H9 (cell line): ENCODE measurements around the gene TCF7L1. TPM values are rescaled to one million over a fixed set of nuclear protein-coding genes. Genes with fewer than 3 reads are reported as not detected.

ENCODE experiments used
- DNase-seq: peaks from one replicate; pipeline ENCODE4 v3.0.0-alpha.2; 2017
- H2AFZ ChIP-seq: one replicate; pipeline ENCODE4 v1.6.1; 2013; ENCODE audit warnings: mild to moderate bottlenecking, low read length, control low read depth, moderate library complexity
- H2AK5ac ChIP-seq: 2 replicates; pipeline ENCODE4 v1.6.1; 2013; ENCODE audit warnings: low read length, control low read depth, mixed read lengths; ENCODE audit not compliant: insufficient read length
- H2BK120ac ChIP-seq: one replicate; pipeline ENCODE4 v1.6.1; 2013; ENCODE audit warnings: low read depth, mild to moderate bottlenecking, low read length, control low read depth, inconsistent platforms; ENCODE audit not compliant: poor library complexity, severe bottlenecking
- H2BK12ac ChIP-seq: 2 replicates; pipeline ENCODE4 v1.6.1; 2013; ENCODE audit warnings: low read length, control low read depth, mixed read lengths, low read depth; ENCODE audit not compliant: insufficient read length
- H2BK15ac ChIP-seq: 2 replicates; pipeline ENCODE4 v1.6.1; 2013; ENCODE audit warnings: low read depth, low read length, control low read depth
- H2BK20ac ChIP-seq: one replicate; pipeline ENCODE4 v1.6.1; 2013; ENCODE audit warnings: low read depth, mild to moderate bottlenecking, low read length, control low read depth, inconsistent platforms; ENCODE audit not compliant: poor library complexity, severe bottlenecking
- H2BK5ac ChIP-seq: 2 replicates; pipeline ENCODE4 v1.6.1; 2013; ENCODE audit warnings: low read length, control low read depth, mixed read lengths; ENCODE audit not compliant: insufficient read length
- H3K14ac ChIP-seq: 2 replicates; pipeline ENCODE4 v1.6.1; 2013; ENCODE audit warnings: low read length, control low read depth; ENCODE audit not compliant: insufficient read depth
- H3K18ac ChIP-seq: 2 replicates; pipeline ENCODE4 v1.6.1; 2013; ENCODE audit warnings: low read depth, mild to moderate bottlenecking, mixed read lengths, low read length, control low read depth; ENCODE audit not compliant: insufficient read length
- H3K23ac ChIP-seq: 2 replicates; pipeline ENCODE4 v1.6.1; 2013; ENCODE audit warnings: low read length, control low read depth, mixed read lengths, low read depth; ENCODE audit not compliant: insufficient read length
- H3K23me2 ChIP-seq: 2 replicates; pipeline ENCODE4 v1.6.1; 2013; ENCODE audit warnings: low read depth, mild to moderate bottlenecking, mixed read lengths, low read length, control low read depth; ENCODE audit not compliant: insufficient read length, poor library complexity, severe bottlenecking
- H3K27ac ChIP-seq: 2 replicates; pipeline ENCODE4 v1.5.1; 2013; ENCODE audit warnings: low read length, control low read depth, mixed read lengths, low read depth; ENCODE audit not compliant: insufficient read length
- H3K27me3 ChIP-seq: 2 replicates; pipeline ENCODE4 v1.6.1; 2013; ENCODE audit warnings: low read length, control low read depth, inconsistent platforms; ENCODE audit not compliant: insufficient read depth
- H3K4ac ChIP-seq: 2 replicates; pipeline ENCODE4 v1.6.1; 2013; ENCODE audit warnings: low read depth, mild to moderate bottlenecking, control low read depth, inconsistent platforms, low read length, moderate library complexity
- H3K4me1 ChIP-seq: 2 replicates; pipeline ENCODE4 v1.6.1; 2013; ENCODE audit warnings: low read length, control low read depth, inconsistent platforms; ENCODE audit not compliant: insufficient read depth
- H3K4me2 ChIP-seq: 2 replicates; pipeline ENCODE4 v1.6.1; 2013; ENCODE audit warnings: low read length, control low read depth, mixed read lengths; ENCODE audit not compliant: insufficient read length, insufficient read depth
- H3K56ac ChIP-seq: 2 replicates; pipeline ENCODE4 v1.6.1; 2013; ENCODE audit warnings: low read depth, mild to moderate bottlenecking, mixed read lengths, low read length, control low read depth; ENCODE audit not compliant: insufficient read length
- H3K79me1 ChIP-seq: 2 replicates; pipeline ENCODE4 v1.6.1; 2013; ENCODE audit warnings: low read depth, mild to moderate bottlenecking, moderate library complexity, low read length, control low read depth, inconsistent platforms; ENCODE audit not compliant: insufficient read depth, poor library complexity, severe bottlenecking
- H3K79me2 ChIP-seq: 2 replicates; pipeline ENCODE4 v1.6.1; 2013; ENCODE audit warnings: low read length, control low read depth, inconsistent platforms; ENCODE audit not compliant: insufficient read depth
- H3K9ac ChIP-seq: 2 replicates; pipeline ENCODE4 v1.6.1; 2013; ENCODE audit warnings: low read length, control low read depth, mixed read lengths; ENCODE audit not compliant: insufficient read length; ENCODE audit errors: extremely low read depth
- H3K9me3 ChIP-seq: one replicate; pipeline ENCODE4 v1.6.1; 2013; ENCODE audit warnings: low read depth, low read length, inconsistent platforms; ENCODE audit not compliant: control insufficient read depth
- H3T11ph ChIP-seq: one replicate; pipeline ENCODE4 v1.6.1; 2013; ENCODE audit warnings: mild to moderate bottlenecking, low read length, control low read depth, inconsistent platforms
- H4K20me1 ChIP-seq: one replicate; pipeline ENCODE4 v1.6.1; 2013; ENCODE audit not compliant: control insufficient read depth, insufficient read length, insufficient read depth
- H4K5ac ChIP-seq: 2 replicates; pipeline ENCODE4 v1.6.1; 2013; ENCODE audit warnings: low read depth, mild to moderate bottlenecking, mixed read lengths, low read length, control low read depth; ENCODE audit not compliant: insufficient read length
- H4K8ac ChIP-seq: replicated peaks from 2 replicates; pipeline ENCODE4 v1.6.1; 2013; ENCODE audit warnings: low read length, control low read depth, mixed read lengths, low read depth; ENCODE audit not compliant: insufficient read length
- H4K91ac ChIP-seq: 2 replicates; pipeline ENCODE4 v1.6.1; 2013; ENCODE audit warnings: low read depth, mild to moderate bottlenecking, moderate library complexity, mixed read lengths, low read length, control low read depth; ENCODE audit not compliant: insufficient read length
- H3K27ac Mint-ChIP-seq, 3 experiments: 2 replicates in 2 of 3; 3 replicates in 1 of 3; pipeline ENCODE4 v1.8.0; 2020 to 2021; ENCODE audit warnings: mixed read lengths in 3 of 3, mild to moderate bottlenecking in 1 of 3, moderate library complexity in 1 of 3
- H3K27me3 Mint-ChIP-seq: 2 replicates; pipeline ENCODE4 v1.8.0; 2021; ENCODE audit warnings: low read depth, mild to moderate bottlenecking, moderate library complexity, mixed read lengths
- H3K36me3 Mint-ChIP-seq, 3 experiments: 2 replicates in 2 of 3; 3 replicates in 1 of 3; pipeline ENCODE4 v1.8.0; 2020 to 2021; ENCODE audit warnings: low read depth in 3 of 3, mixed read lengths in 3 of 3; ENCODE audit not compliant: insufficient read depth in 1 of 3
- H3K4me1 Mint-ChIP-seq, 2 experiments: 2 replicates each; pipeline ENCODE4 v1.8.0; 2020; ENCODE audit warnings: mixed read lengths in 2 of 2
- H3K4me3 Mint-ChIP-seq, 2 experiments: 2 replicates in 1 of 2; 3 replicates in 1 of 2; pipeline ENCODE4 v1.8.0; 2020 to 2021; ENCODE audit warnings: mild to moderate bottlenecking in 2 of 2, mixed read lengths in 2 of 2, moderate library complexity in 1 of 2
- H3K9me3 Mint-ChIP-seq, 2 experiments: 2 replicates in 1 of 2; 3 replicates in 1 of 2; pipeline ENCODE4 v1.8.0; 2020; ENCODE audit warnings: mild to moderate bottlenecking in 2 of 2, mixed read lengths in 2 of 2, moderate library complexity in 1 of 2
- WGBS: extraction: QIAGEN DNeasy Blood & Tissue Kit; methylation state at CpG from one replicate; pipeline ENCODE4 v1.1.7; 2013; ENCODE audit warnings: missing lambda C conversion rate, low lambda C conversion rate, mixed read lengths; ENCODE audit not compliant: insufficient read length; ENCODE audit errors: extremely low coverage; 5-methylcytosine and 5-hydroxymethylcytosine counted together
- total RNA-seq: library from RNA; stranded (reverse); gene quantifications from 2 replicates; pipeline ENCODE4 v1.2.1, GENCODE V29; 2021
- TF ChIP-seq, protein P1 (sequence below): fragments of 200-600 bp; sonication (generic); conservative IDR thresholded peaks from 3 replicates; pipeline ENCODE4 v1.8.0; 2021; ENCODE audit warnings: antibody characterized with exemption, mild to moderate bottlenecking

The TCF7L1 gene
- total RNA-seq, 1 experiment from 2014 or later: 112 TPM

DNA sequence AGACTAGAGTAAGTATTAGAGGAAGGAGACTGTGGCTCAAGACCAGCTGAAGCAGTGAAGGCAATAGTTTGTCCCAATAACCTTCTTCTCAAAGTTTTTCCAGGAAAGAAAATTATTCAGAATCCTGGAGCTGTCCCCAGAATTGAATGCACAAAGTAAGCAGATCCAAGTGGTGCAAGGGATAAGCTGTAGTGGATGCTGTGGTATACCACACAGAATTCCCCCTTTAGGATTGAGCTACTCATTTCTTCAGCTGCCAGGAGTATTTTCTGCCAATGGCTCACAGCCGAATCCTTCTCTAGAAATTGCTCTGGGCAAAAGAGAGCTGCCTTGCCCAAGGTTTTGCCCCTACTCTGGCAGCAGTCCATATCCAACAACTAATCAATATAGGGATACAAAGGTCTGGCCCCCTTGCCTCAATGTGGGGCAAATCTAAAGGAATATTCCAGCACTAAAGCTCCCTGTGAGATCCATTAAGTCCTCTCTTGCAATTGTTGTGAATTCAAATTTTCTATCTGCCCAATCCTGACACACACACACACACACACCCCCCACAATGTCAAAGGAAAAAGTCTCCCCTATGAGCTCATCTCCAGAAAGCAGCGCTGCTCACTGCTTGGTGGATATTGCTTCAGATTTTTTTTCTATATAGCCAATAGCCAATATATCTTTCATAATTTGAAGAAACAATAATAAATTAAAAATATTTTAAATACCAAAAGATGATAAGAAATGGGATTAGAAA is 18.4 kb upstream of the TCF7L1 start:
- no peak overlapping the region for H2BK15ac ChIP-seq
- no peak overlapping the region for H2BK120ac ChIP-seq
- no peak overlapping the region for H4K5ac ChIP-seq
- no peak overlapping the region for H3K9ac ChIP-seq
- no peak for DNase-seq
- Mint-ChIP-seq H3K9me3 (peaks cover 8 to 13% of the 10 kb centered on the region in 2 experiments; a peak in 4 of 5 replicates), H3K4me1 (peaks cover 7 to 9% of the 10 kb centered on the region in 2 experiments), H3K27me3 (peaks cover 94% of the 10 kb centered on the region), H3K27ac (no peak overlapping the region), H3K4me3 (no peak overlapping the region), H3K36me3 (no peaks in the 10 kb centered on the region; a peak in 1 of 7 replicates)
- no peak overlapping the region for H3K27ac ChIP-seq
- H2BK12ac ChIP-seq: no peak overlapping the region
- no peak overlapping the region for H2BK20ac ChIP-seq
- no peaks in the 10 kb centered on the region for H3K4me1 ChIP-seq
- no peaks in the 10 kb centered on the region for H4K20me1 ChIP-seq
- WGBS: no CpG with 5 or more reads among the region's 2 CpGs
- no peak overlapping the region for H3K14ac ChIP-seq
- H3K79me1 ChIP-seq: no peaks in the 10 kb centered on the region
- H3K4me2 ChIP-seq: no peak overlapping the region
- H3K27me3 ChIP-seq: peaks cover 5% of the 10 kb centered on the region; the same call in 1 of the 2 replicates
- H3K79me2 ChIP-seq: no peaks in the 10 kb centered on the region
- no peak overlapping the region for H3K18ac ChIP-seq
- TF ChIP-seq, protein P1, sequence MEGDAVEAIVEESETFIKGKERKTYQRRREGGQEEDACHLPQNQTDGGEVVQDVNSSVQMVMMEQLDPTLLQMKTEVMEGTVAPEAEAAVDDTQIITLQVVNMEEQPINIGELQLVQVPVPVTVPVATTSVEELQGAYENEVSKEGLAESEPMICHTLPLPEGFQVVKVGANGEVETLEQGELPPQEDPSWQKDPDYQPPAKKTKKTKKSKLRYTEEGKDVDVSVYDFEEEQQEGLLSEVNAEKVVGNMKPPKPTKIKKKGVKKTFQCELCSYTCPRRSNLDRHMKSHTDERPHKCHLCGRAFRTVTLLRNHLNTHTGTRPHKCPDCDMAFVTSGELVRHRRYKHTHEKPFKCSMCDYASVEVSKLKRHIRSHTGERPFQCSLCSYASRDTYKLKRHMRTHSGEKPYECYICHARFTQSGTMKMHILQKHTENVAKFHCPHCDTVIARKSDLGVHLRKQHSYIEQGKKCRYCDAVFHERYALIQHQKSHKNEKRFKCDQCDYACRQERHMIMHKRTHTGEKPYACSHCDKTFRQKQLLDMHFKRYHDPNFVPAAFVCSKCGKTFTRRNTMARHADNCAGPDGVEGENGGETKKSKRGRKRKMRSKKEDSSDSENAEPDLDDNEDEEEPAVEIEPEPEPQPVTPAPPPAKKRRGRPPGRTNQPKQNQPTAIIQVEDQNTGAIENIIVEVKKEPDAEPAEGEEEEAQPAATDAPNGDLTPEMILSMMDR: no peak
- H2BK5ac ChIP-seq: no peak overlapping the region
- H3K23ac ChIP-seq: no peak overlapping the region
- H3T11ph ChIP-seq: no peak overlapping the region
- no peak overlapping the region for H3K4ac ChIP-seq
- no peak overlapping the region for H3K56ac ChIP-seq
- no peak overlapping the region for H4K91ac ChIP-seq
- no peaks in the 10 kb centered on the region for H3K9me3 ChIP-seq
- no peak overlapping the region for H4K8ac ChIP-seq
- H3K23me2 ChIP-seq: no peaks in the 10 kb centered on the region
- no peak overlapping the region for H2AFZ ChIP-seq
- H2AK5ac ChIP-seq: no peak overlapping the region
